IMR-90 (cell line): ENCODE measurements around the gene ANKRD27. TPM values are rescaled to one million over a fixed set of nuclear protein-coding genes. Genes with fewer than 3 reads are reported as not detected.

Experiments used
- ATAC-seq: fragments of 200-7000 bp; cut with Tn5 transposase; 2 replicates; pipeline ENCODE4 v1.9.1; 2020; ENCODE audit warnings: low read depth, mild to moderate bottlenecking, moderate library complexity
- BruUV-seq: library from RNA; stranded (reverse); fragments of 400-500 nt; replicated peaks from 2 replicates; lab custom pipeline; 2021; lab: Mats Ljungman, UMichigan
- CTCF ChIA-PET: fragments of 300-600 bp; formaldehyde crosslinking; extraction: SDS; loops from one replicate; lab custom pipeline; 2021; ENCODE audit warnings: antibody characterized with exemption; lab: Yijun Ruan, JAX
- POLR2A ChIA-PET: fragments of 300-600 bp; sonication (Branson Sonifier 250); formaldehyde crosslinking; loops from one replicate; lab custom pipeline; 2022; ENCODE audit warnings: antibody characterized with exemption; ENCODE audit not compliant: unreplicated experiment; lab: Charles Lee
- DNase-seq: peaks from one replicate; pipeline ENCODE4 v3.0.0; 2013
- H2AFZ ChIP-seq: replicated peaks from 2 replicates; pipeline ENCODE3; 2013; ENCODE audit warnings: low read length, mild to moderate bottlenecking; ENCODE audit not compliant: poor library complexity
- H2AK5ac ChIP-seq: 2 replicates; pipeline ENCODE4 v1.6.1; 2013; ENCODE audit warnings: low read depth, low read length, inconsistent platforms
- H2AK9ac ChIP-seq: replicated peaks from 2 replicates; pipeline ENCODE3; 2013; ENCODE audit warnings: mild to moderate bottlenecking, low read depth, low read length, moderate library complexity; ENCODE audit not compliant: poor library complexity
- H2BK120ac ChIP-seq: 2 replicates; pipeline ENCODE4 v1.6.1; 2013; ENCODE audit warnings: low read depth, low read length, inconsistent platforms
- H2BK15ac ChIP-seq: 3 replicates; pipeline ENCODE4 v1.6.1; 2013; ENCODE audit warnings: low read depth, low read length, inconsistent platforms
- H2BK20ac ChIP-seq: 2 replicates; pipeline ENCODE4 v1.6.1; 2013; ENCODE audit warnings: low read depth, mild to moderate bottlenecking, inconsistent platforms, low read length, moderate library complexity
- H2BK5ac ChIP-seq: 2 replicates; pipeline ENCODE4 v1.6.1; 2013; ENCODE audit warnings: mild to moderate bottlenecking, low read depth, low read length, inconsistent platforms; ENCODE audit not compliant: poor library complexity, severe bottlenecking
- H3K14ac ChIP-seq: replicated peaks from 2 replicates; pipeline ENCODE4 v1.6.1; 2013; ENCODE audit warnings: low read depth, low read length, inconsistent platforms
- H3K18ac ChIP-seq: 2 replicates; pipeline ENCODE4 v1.6.1; 2013; ENCODE audit warnings: low read depth, low read length, control low read depth
- H3K23ac ChIP-seq: 2 replicates; pipeline ENCODE4 v1.6.1; 2013; ENCODE audit warnings: low read depth, low read length, inconsistent platforms
- H3K27ac ChIP-seq: 2 replicates; pipeline ENCODE4 v1.5.1; 2013; ENCODE audit warnings: mild to moderate bottlenecking, control low read depth, low read length; ENCODE audit not compliant: insufficient read depth
- H3K27me3 ChIP-seq: 2 replicates; pipeline ENCODE4 v1.6.1; 2013; ENCODE audit warnings: low read length; ENCODE audit not compliant: control insufficient read depth, insufficient read depth
- H3K36me3 ChIP-seq: 2 replicates; pipeline ENCODE4 v1.6.1; 2013; ENCODE audit warnings: low read length, mixed read lengths; ENCODE audit not compliant: control insufficient read depth, insufficient read depth
- H3K4ac ChIP-seq: 2 replicates; pipeline ENCODE4 v1.6.1; 2013; ENCODE audit warnings: low read depth, low read length, inconsistent platforms
- H3K4me1 ChIP-seq: 2 replicates; pipeline ENCODE4 v1.6.1; 2013; ENCODE audit warnings: low read length, mixed read lengths; ENCODE audit not compliant: control insufficient read depth, insufficient read depth
- H3K4me2 ChIP-seq: 2 replicates; pipeline ENCODE4 v1.6.1; 2013; ENCODE audit warnings: low read depth, mild to moderate bottlenecking, control low read depth, low read length, moderate library complexity
- H3K4me3 ChIP-seq: 2 replicates; pipeline ENCODE4 v1.5.1; 2013; ENCODE audit warnings: low read depth, mild to moderate bottlenecking, control low read depth, low read length, moderate library complexity; ENCODE audit not compliant: insufficient read depth
- H3K56ac ChIP-seq: 2 replicates; pipeline ENCODE4 v1.6.1; 2013; ENCODE audit warnings: low read length, inconsistent platforms; ENCODE audit not compliant: insufficient read depth; ENCODE audit errors: extremely low read depth
- H3K79me1 ChIP-seq, 2 experiments: 2 replicates each; pipeline ENCODE4 v1.6.1; 2013; ENCODE audit warnings: low read length in 2 of 2, inconsistent platforms in 1 of 2, low read depth in 1 of 2
- H3K9ac ChIP-seq: 2 replicates; pipeline ENCODE4 v1.6.1; 2013; ENCODE audit warnings: low read depth, low read length, control low read depth
- H3K9me1 ChIP-seq: 2 replicates; pipeline ENCODE4 v1.6.1; 2013; ENCODE audit warnings: low read length, inconsistent platforms; ENCODE audit not compliant: insufficient read depth
- H3K9me3 ChIP-seq: 2 replicates; pipeline ENCODE4 v1.6.1; 2013; ENCODE audit warnings: low read length; ENCODE audit not compliant: control insufficient read depth, insufficient read depth
- H4K20me1 ChIP-seq: 2 replicates; pipeline ENCODE4 v1.6.1; 2013; ENCODE audit warnings: low read length, inconsistent platforms; ENCODE audit not compliant: insufficient read depth
- H4K5ac ChIP-seq: 2 replicates; pipeline ENCODE4 v1.6.1; 2013; ENCODE audit warnings: mild to moderate bottlenecking, low read depth, low read length, control low read depth
- H4K8ac ChIP-seq, 2 experiments: 2 replicates each; pipeline ENCODE4 v1.6.1; 2013; ENCODE audit warnings: low read depth in 2 of 2, low read length in 2 of 2, control low read depth in 1 of 2, inconsistent platforms in 1 of 2
- H4K91ac ChIP-seq: 2 replicates; pipeline ENCODE4 v1.6.1; 2013; ENCODE audit warnings: low read depth, low read length, inconsistent platforms; ENCODE audit not compliant: insufficient read depth
- FOS ChIP-seq: fragments of 150-350 bp; IDR thresholded peaks from 2 replicates; pipeline ENCODE4 v1.6.1; 2016; ENCODE audit warnings: low read depth, low read length
- MAFK ChIP-seq: IDR thresholded peaks from 2 replicates; pipeline ENCODE4 v1.6.1; 2012; ENCODE audit warnings: low read depth, low read length, improper control_type of control experiment
- MAZ ChIP-seq: IDR thresholded peaks from 2 replicates; pipeline ENCODE4 v1.6.1; 2012; ENCODE audit warnings: low read depth, mild to moderate bottlenecking, low read length, improper control_type of control experiment, moderate library complexity, borderline replicate concordance
- MXI1 ChIP-seq: IDR thresholded peaks from 2 replicates; pipeline ENCODE4 v1.6.1; 2012; ENCODE audit warnings: low read depth, mild to moderate bottlenecking, low read length, moderate library complexity, borderline replicate concordance
- NFE2L2 ChIP-seq: fragments of 150-350 bp; IDR thresholded peaks from 2 replicates; pipeline ENCODE4 v1.6.1; 2016; ENCODE audit warnings: low read depth, mild to moderate bottlenecking, low read length
- POLR2A ChIP-seq: IDR thresholded peaks from 2 replicates; pipeline ENCODE4 v1.6.1; 2012; ENCODE audit warnings: mild to moderate bottlenecking, low read depth, low read length
- RFX5 ChIP-seq: IDR thresholded peaks from 2 replicates; pipeline ENCODE4 v1.8.0; 2012; ENCODE audit warnings: low read depth, mild to moderate bottlenecking, low read length, moderate library complexity
- WGBS, 2 experiments: methylation state at CpG; one replicate each; pipeline versions ENCODE4 v1.1.5 to v1.1.7; 2013; ENCODE audit warnings: missing lambda C conversion rate in 2 of 2; ENCODE audit not compliant: insufficient read length in 1 of 2; ENCODE audit errors: extremely low coverage in 2 of 2; 5-methylcytosine and 5-hydroxymethylcytosine counted together
- dilution Hi-C: fragments of 300-500 bp; cut with HindIII; formaldehyde crosslinking; loops from one replicate; pipeline ENCODE4 v1.14.3; 2018; ENCODE audit warnings: low sequenced_read_pairs; ENCODE audit not compliant: unreplicated experiment
- in situ Hi-C: fragments of 300-500 bp; cut with MboI; formaldehyde crosslinking; loops from 3 replicates; pipeline ENCODE4 v1.14.3; 2019; ENCODE audit warnings: low sequenced_read_pairs, inconsistent platforms, mixed read lengths
- intact Hi-C: fragments of 100-400 bp; cut with micrococcal nuclease; formaldehyde crosslinking; loops from 2 replicates; pipeline ENCODE4 v1.10.0; 2022
- polyA plus RNA-seq, 3 experiments: library from polyadenylated mRNA; depleted of rRNA; stranded (reverse); fragments of >200 nt; gene quantifications; 2 replicates each; pipeline ENCODE4 v1.2.3, GENCODE V29; 2012; ENCODE audit warnings: low replicate concordance in 1 of 3
- total RNA-seq: library from RNA; depleted of rRNA; stranded (reverse); fragments of >200 nt; gene quantifications from 2 replicates; pipeline ENCODE4 v1.2.3, GENCODE V29; 2012
- TF ChIP-seq, protein P1 (sequence below): conservative IDR thresholded peaks from 2 replicates; pipeline ENCODE4 v1.5.1; 2012; ENCODE audit warnings: mild to moderate bottlenecking, low read depth, low read length, improper control_type of control experiment

ANKRD27 gene
- total and polyA plus RNA-seq, 2 of the 4 experiments (the other 2 are of a cell fraction), result 16.7 to 35.0 TPM

- H3K4ac ChIP-seq, result no peak overlapping the region
- DNase-seq, result no peak
- ChIA-PET CTCF (no interaction called here), POLR2A (no interaction called here)
- peaks cover 39% of the 10 kb centered on the region for H3K36me3 ChIP-seq
- H3K79me1 ChIP-seq, result peaks cover 0 to 14% of the 10 kb centered on the region in 2 experiments; a peak in 2 of 4 replicates
- TF ChIP-seq MAZ, result no peak
- no peak for TF ChIP-seq MAFK
- TF ChIP-seq RFX5, result no peak
- no peak for TF ChIP-seq NFE2L2
- TF ChIP-seq, protein P1, sequence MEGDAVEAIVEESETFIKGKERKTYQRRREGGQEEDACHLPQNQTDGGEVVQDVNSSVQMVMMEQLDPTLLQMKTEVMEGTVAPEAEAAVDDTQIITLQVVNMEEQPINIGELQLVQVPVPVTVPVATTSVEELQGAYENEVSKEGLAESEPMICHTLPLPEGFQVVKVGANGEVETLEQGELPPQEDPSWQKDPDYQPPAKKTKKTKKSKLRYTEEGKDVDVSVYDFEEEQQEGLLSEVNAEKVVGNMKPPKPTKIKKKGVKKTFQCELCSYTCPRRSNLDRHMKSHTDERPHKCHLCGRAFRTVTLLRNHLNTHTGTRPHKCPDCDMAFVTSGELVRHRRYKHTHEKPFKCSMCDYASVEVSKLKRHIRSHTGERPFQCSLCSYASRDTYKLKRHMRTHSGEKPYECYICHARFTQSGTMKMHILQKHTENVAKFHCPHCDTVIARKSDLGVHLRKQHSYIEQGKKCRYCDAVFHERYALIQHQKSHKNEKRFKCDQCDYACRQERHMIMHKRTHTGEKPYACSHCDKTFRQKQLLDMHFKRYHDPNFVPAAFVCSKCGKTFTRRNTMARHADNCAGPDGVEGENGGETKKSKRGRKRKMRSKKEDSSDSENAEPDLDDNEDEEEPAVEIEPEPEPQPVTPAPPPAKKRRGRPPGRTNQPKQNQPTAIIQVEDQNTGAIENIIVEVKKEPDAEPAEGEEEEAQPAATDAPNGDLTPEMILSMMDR, result no peak
- TF ChIP-seq POLR2A, result no peak
- TF ChIP-seq FOS, result no peak
- no peak for TF ChIP-seq MXI1
- no peak overlapping the region for H2BK120ac ChIP-seq
- H2BK5ac ChIP-seq, result no peak overlapping the region
- no peak overlapping the region for H3K14ac ChIP-seq
- H3K27me3 ChIP-seq, result no peaks in the 10 kb centered on the region
- no peak overlapping the region for H4K5ac ChIP-seq
- no CpG with 5 or more reads among the region's 6 CpGs for WGBS, 2 experiments
- H2AFZ ChIP-seq, result no peak overlapping the region
- H4K91ac ChIP-seq, result no peak overlapping the region
- H3K18ac ChIP-seq, result no peak overlapping the region
- H2AK9ac ChIP-seq, result no peak overlapping the region
- no peak overlapping the region for H2BK15ac ChIP-seq
- H2AK5ac ChIP-seq, result no peak overlapping the region
- no peak overlapping the region for H3K4me3 ChIP-seq
- no peak overlapping the region for H3K4me2 ChIP-seq
- no peak overlapping the region for H3K27ac ChIP-seq
- H4K8ac ChIP-seq, result no peak overlapping the region
- no peaks in the 10 kb centered on the region; the same call in 1 of the 2 replicates for H4K20me1 ChIP-seq
- H3K23ac ChIP-seq, result no peak overlapping the region
- no peaks in the 10 kb centered on the region for H3K9me3 ChIP-seq
- intact Hi-C loops (no loop called here), dilution Hi-C loops (no loop called here), in situ Hi-C loops (no loop called here)
- ATAC-seq, result no peak
- H3K4me1 ChIP-seq, result no peaks in the 10 kb centered on the region
- H3K9me1 ChIP-seq, result 0 out of 2 replicates have a peak, but pooled peaks cover 5% of the 10 kb centered on the region
- no TSS peak for BruUV-seq
- H2BK20ac ChIP-seq, result no peak overlapping the region
- no peak overlapping the region for H3K56ac ChIP-seq
- H3K9ac ChIP-seq, result no peak overlapping the region
Measured at GRCh38 chr19:32646556-32646955, 28.4 kb downstream of the ANKRD27 start.
